Natural killer cell (primary cell): Measurements from ENCODE around the gene MLLT10. TPM values are rescaled to one million over a fixed set of nuclear protein-coding genes. Genes with fewer than 3 reads are reported as not detected.
A peak's percentile ranks its signal among the peaks of the same experiment; 100 is the strongest.

Source experiments
- ATAC-seq, 3 donors: fragments of 150-1000 bp in 2 of 3; fragments of 200-7000 bp in 1 of 3; cut with Tn5 transposase; 1 replicate in 1 of 3; 2 replicates in 2 of 3; pipeline ENCODE4 v1.10.0; 2021; ENCODE audit warnings: mild to moderate bottlenecking in 2 of 3, moderate library complexity in 2 of 3
- DNase-seq, 2 donors: peaks; one replicate each; pipeline versions ENCODE4 v3.0.0 to v3.0.0-alpha.2; 2013 to 2021; ENCODE audit warnings: mixed read lengths in 1 of 2
- H3K27ac ChIP-seq: one replicate; pipeline ENCODE4 v1.5.1; 2013; ENCODE audit warnings: mild to moderate bottlenecking, low read length
- H3K27me3 ChIP-seq: one replicate; pipeline ENCODE4 v1.6.1; 2013; ENCODE audit warnings: low read length; ENCODE audit not compliant: control insufficient read depth, insufficient read depth
- H3K36me3 ChIP-seq: one replicate; pipeline ENCODE4 v1.6.1; 2013; ENCODE audit warnings: low read length; ENCODE audit not compliant: control insufficient read depth, insufficient read depth
- H3K4me1 ChIP-seq: one replicate; pipeline ENCODE4 v1.6.1; 2013; ENCODE audit warnings: low read length; ENCODE audit not compliant: control insufficient read depth, insufficient read depth
- H3K4me3 ChIP-seq: one replicate; pipeline ENCODE4 v1.5.1; 2013; ENCODE audit warnings: low read length
- H3K9me3 ChIP-seq: one replicate; pipeline ENCODE4 v1.6.1; 2013; ENCODE audit warnings: low read length; ENCODE audit not compliant: control insufficient read depth, insufficient read depth
- H3K27ac Mint-ChIP-seq, 2 donors: one replicate each; pipeline ENCODE4 v1.8.0; 2022; ENCODE audit warnings: mild to moderate bottlenecking in 2 of 2, mixed read lengths in 2 of 2, moderate library complexity in 1 of 2
- H3K27me3 Mint-ChIP-seq, 2 donors: one replicate each; pipeline ENCODE4 v1.8.0; 2022; ENCODE audit warnings: low read depth in 2 of 2, mixed read lengths in 2 of 2
- H3K36me3 Mint-ChIP-seq: one replicate; pipeline ENCODE4 v1.8.0; 2022; ENCODE audit warnings: mixed read lengths
- H3K4me1 Mint-ChIP-seq, 2 donors: one replicate each; pipeline ENCODE4 v1.8.0; 2022; ENCODE audit warnings: mixed read lengths in 2 of 2
- H3K4me3 Mint-ChIP-seq: one replicate; pipeline ENCODE4 v1.8.0; 2022; ENCODE audit warnings: mild to moderate bottlenecking, moderate library complexity, mixed read lengths
- H3K9me3 Mint-ChIP-seq, 2 donors: one replicate each; pipeline ENCODE4 v1.8.0; 2022; ENCODE audit warnings: mixed read lengths in 2 of 2
- CTCF ChIP-seq: fragments of 200-600 bp; IDR thresholded peaks from one replicate; pipeline ENCODE4 v1.8.0; 2022; ENCODE audit warnings: antibody characterized with exemption
- WGBS: methylation state at CpG from one replicate; pipeline ENCODE4 v1.1.7; 2013; ENCODE audit warnings: missing lambda C conversion rate; ENCODE audit not compliant: insufficient coverage; 5-methylcytosine and 5-hydroxymethylcytosine counted together
- intact Hi-C: fragments of 100-400 bp; cut with micrococcal nuclease; formaldehyde crosslinking; loops from one replicate; pipeline ENCODE4 v1.14.2; 2022
- total RNA-seq, 4 donors: library from RNA; stranded (reverse); fragments of 120-200 nt in 1 of 4; gene quantifications; one replicate each; pipeline versions ENCODE4 v1.2.3 to v1.2.4, GENCODE V29; 2013 to 2022

The MLLT10 gene
- total RNA-seq, 3 donors from 2014 or later (not counting 1 experiment from before 2014, with no cell fraction given): 40.4 to 65.2 (median 60.0) TPM

GRCh38 chr10:21688870-21689269 is 154.8 kb downstream of the MLLT10 start:
- no peak for TF ChIP-seq CTCF
- intact Hi-C loops: no loop called here
- H3K4me3 Mint-ChIP-seq: no peak overlapping the region
- Histone ChIP-seq H3K27ac (no peak overlapping the region), H3K27me3 (no peaks in the 10 kb centered on the region), H3K36me3 (peaks cover 13% of the 10 kb centered on the region), H3K4me1 (no peaks in the 10 kb centered on the region), H3K4me3 (no peak overlapping the region), H3K9me3 (no peaks in the 10 kb centered on the region)
- H3K27ac Mint-ChIP-seq: no peak overlapping the region
- no peaks in the 10 kb centered on the region for H3K9me3 Mint-ChIP-seq
- peaks cover 0 to 6% of the 10 kb centered on the region in 2 donors for H3K4me1 Mint-ChIP-seq
- no CpG with 5 or more reads among the region's 1 CpG for WGBS
- ATAC-seq (no peak), DNase-seq (no peak)
- no peaks in the 10 kb centered on the region for H3K27me3 Mint-ChIP-seq
- peaks cover 14% of the 10 kb centered on the region for H3K36me3 Mint-ChIP-seq

- Mint-ChIP-seq H3K27me3 (no peaks in the 10 kb centered on the region), H3K27ac (no peak overlapping the region), H3K36me3 (peaks cover 11% of the 10 kb centered on the region), H3K4me1 (peaks cover 0 to 6% of the 10 kb centered on the region in 2 donors), H3K9me3 (no peaks in the 10 kb centered on the region), H3K4me3 (no peak overlapping the region)
- Histone ChIP-seq H3K4me3 (no peak overlapping the region), H3K27ac (no peak overlapping the region), H3K36me3 (peaks cover 14% of the 10 kb centered on the region), H3K4me1 (no peaks in the 10 kb centered on the region), H3K9me3 (no peaks in the 10 kb centered on the region), H3K27me3 (no peaks in the 10 kb centered on the region)
- DNase-seq: no peak
- no peak for TF ChIP-seq CTCF
- intact Hi-C loops: no loop called here
- ATAC-seq: no peak
Observed at GRCh38 chr10:21689881-21690280, 155.8 kb downstream of the MLLT10 start.

GRCh38 chr10:21692916-21693315 is 158.9 kb downstream of the MLLT10 start:
- ATAC-seq (no peak), DNase-seq (no peak)
- Histone ChIP-seq H3K36me3 (peaks cover 9% of the 10 kb centered on the region), H3K4me1 (no peaks in the 10 kb centered on the region), H3K9me3 (no peaks in the 10 kb centered on the region), H3K4me3 (no peak overlapping the region), H3K27ac (no peak overlapping the region), H3K27me3 (no peaks in the 10 kb centered on the region)
- Mint-ChIP-seq H3K4me1 (peaks cover 0 to 11% of the 10 kb centered on the region in 2 donors), H3K27ac (peak overlapping the region in 1 of 2 donors; percentile 5), H3K4me3 (no peak overlapping the region), H3K36me3 (peaks cover 9% of the 10 kb centered on the region), H3K27me3 (no peaks in the 10 kb centered on the region), H3K9me3 (no peaks in the 10 kb centered on the region)
- WGBS: no CpG with 5 or more reads among the region's 1 CpG
- TF ChIP-seq CTCF: no peak
- intact Hi-C loops: no loop called here

GRCh38 chr10:21693418-21693817 is 159.4 kb downstream of the MLLT10 start:
- Histone ChIP-seq H3K27ac (no peak overlapping the region), H3K4me3 (no peak overlapping the region), H3K36me3 (peaks cover 8% of the 10 kb centered on the region), H3K4me1 (no peaks in the 10 kb centered on the region), H3K27me3 (no peaks in the 10 kb centered on the region), H3K9me3 (no peaks in the 10 kb centered on the region)
- intact Hi-C loops: no loop called here
- ATAC-seq (no peak), DNase-seq (no peak)
- Mint-ChIP-seq H3K36me3 (peaks cover 9% of the 10 kb centered on the region), H3K4me3 (no peak overlapping the region), H3K4me1 (peaks cover 0 to 11% of the 10 kb centered on the region in 2 donors), H3K27ac (peak overlapping the region in 1 of 2 donors; percentile 5), H3K9me3 (no peaks in the 10 kb centered on the region), H3K27me3 (no peaks in the 10 kb centered on the region)
- TF ChIP-seq CTCF: no peak
- 82% methylated on average over 1 of the region's 5 CpGs for WGBS
